HepG2 (cell line): ENCODE measurements around the gene IRGQ. TPM values are rescaled to one million over a fixed set of nuclear protein-coding genes. Genes with fewer than 3 reads are reported as not detected.

Experiments
- ATAC-seq: fragments of 200-7000 bp; cut with Tn5 transposase; 3 replicates; pipeline ENCODE4 v1.9.1; 2020; ENCODE audit warnings: mild to moderate bottlenecking, moderate library complexity
- BruUV-seq: library from RNA; stranded (reverse); fragments of 400-500 nt; replicated peaks from 2 replicates; lab custom pipeline; 2021; lab: Mats Ljungman, UMichigan
- CTCF ChIA-PET: fragments of 300-600 bp; formaldehyde crosslinking; extraction: SDS; loops from one replicate; lab custom pipeline; 2021; ENCODE audit warnings: low total read pairs, inconsistent platforms, low intra/inter-chr PET ratio; lab: Yijun Ruan, JAX
- POLR2A ChIA-PET: fragments of 350-600 bp; sonication (Branson Sonifier 250); formaldehyde crosslinking; loops from one replicate; lab custom pipeline; 2020; ENCODE audit warnings: antibody characterized with exemption, inconsistent platforms; lab: Yijun Ruan, JAX
- DNase-seq: peaks from one replicate; pipeline ENCODE4 v3.0.0-alpha.2; 2015; ENCODE audit warnings: low spot score
- FAIRE-seq: peaks from 3 replicates; lab custom pipeline; 2011; peaks lifted over from hg19 to GRCh38; lab: Jason Lieb, UNC
- H2AFZ ChIP-seq: one replicate; pipeline ENCODE4 v1.6.1; 2011; ENCODE audit warnings: low read length, inconsistent platforms
- H3K27ac ChIP-seq: fragments of 300-600 bp; 3 replicates; pipeline ENCODE4 v1.8.0; 2011; ENCODE audit warnings: mixed run types, mild to moderate bottlenecking, mixed read lengths, low read length, inconsistent platforms; ENCODE audit not compliant: insufficient read depth; ENCODE audit errors: extremely low read length
- H3K27me3 ChIP-seq, 2 experiments: fragments of 200-600 bp in 1 of 2; 2 replicates in 1 of 2; 3 replicates in 1 of 2; pipeline versions ENCODE4 v1.6.0 to v1.8.0; 2011; ENCODE audit warnings: low read length in 2 of 2, mild to moderate bottlenecking in 2 of 2, moderate library complexity in 2 of 2, inconsistent platforms in 1 of 2; ENCODE audit not compliant: insufficient read depth in 2 of 2, control insufficient read depth in 1 of 2
- H3K36me3 ChIP-seq, 2 experiments: fragments of 200-600 bp in 1 of 2; replicated peaks in 1 of 2; 2 replicates in 1 of 2; 3 replicates in 1 of 2; pipeline versions ENCODE4 v1.5.1 to v1.8.0; 2011; ENCODE audit warnings: low read length in 2 of 2, inconsistent platforms in 1 of 2; ENCODE audit not compliant: insufficient read depth in 2 of 2, control insufficient read depth in 1 of 2
- H3K4me1 ChIP-seq: 2 replicates; pipeline ENCODE4 v1.5.1; 2012; ENCODE audit warnings: low read length, inconsistent platforms; ENCODE audit not compliant: insufficient read depth
- H3K4me2 ChIP-seq: 2 replicates; pipeline ENCODE4 v1.6.0; 2011; ENCODE audit warnings: low read depth, low read length, inconsistent platforms
- H3K4me3 ChIP-seq, 3 experiments: fragments of 200-600 bp in 1 of 3; sonication (generic), shearing (Covaris generic) in 1 of 3; replicated peaks in 1 of 3; 2 replicates each; pipeline ENCODE4 v1.5.1; 2011 to 2016; ENCODE audit warnings: low read length in 3 of 3, inconsistent platforms in 2 of 3, low read depth in 2 of 3, mild to moderate bottlenecking in 2 of 3, control low read depth in 1 of 3, mixed read lengths in 1 of 3; ENCODE audit not compliant: insufficient read depth in 1 of 3
- H3K79me2 ChIP-seq: one replicate; pipeline ENCODE4 v1.6.1; 2011; ENCODE audit warnings: low read length, inconsistent platforms; ENCODE audit not compliant: insufficient read depth
- H3K9ac ChIP-seq: 2 replicates; pipeline ENCODE4 v1.6.0; 2011; ENCODE audit warnings: mild to moderate bottlenecking, low read depth, low read length, inconsistent platforms; ENCODE audit not compliant: insufficient read depth
- H3K9me3 ChIP-seq: 2 replicates; pipeline ENCODE4 v1.5.1; 2012; ENCODE audit warnings: mild to moderate bottlenecking, low read length
- H4K20me1 ChIP-seq: 2 replicates; pipeline ENCODE4 v1.6.0; 2011; ENCODE audit warnings: inconsistent platforms, mild to moderate bottlenecking, low read length, moderate library complexity; ENCODE audit not compliant: insufficient read depth
- ARID5B ChIP-seq: IDR thresholded peaks from 2 replicates; pipeline ENCODE4 v1.4.0; 2020; ENCODE audit warnings: mild to moderate bottlenecking, missing genetic modification reagents
- CENPBD1 ChIP-seq: sonication (generic); formaldehyde crosslinking; IDR thresholded peaks from 2 replicates; pipeline ENCODE4 v1.8.0; 2022; ENCODE audit warnings: missing genetic modification reagents, low read depth, mild to moderate bottlenecking, borderline replicate concordance
- HNF4G ChIP-seq, 2 experiments: sonication (generic) in 1 of 2; formaldehyde crosslinking in 1 of 2; IDR thresholded peaks; 2 replicates each; pipeline versions ENCODE4 v1.4.0 to v1.6.1; 2011 to 2020; ENCODE audit warnings: borderline replicate concordance in 2 of 2, low read depth in 2 of 2, mild to moderate bottlenecking in 2 of 2, low read length in 1 of 2, missing genetic modification reagents in 1 of 2, moderate library complexity in 1 of 2
- KMT2B ChIP-seq: IDR thresholded peaks from 2 replicates; pipeline ENCODE4 v1.6.1; 2016; ENCODE audit warnings: missing genetic modification reagents, missing compliant biosample characterization
- LBX2 ChIP-seq: sonication (generic); formaldehyde crosslinking; IDR thresholded peaks from 2 replicates; pipeline ENCODE4 v1.5.0; 2020; ENCODE audit warnings: missing genetic modification reagents, mild to moderate bottlenecking, borderline replicate concordance
- NR2F1 ChIP-seq, 2 experiments: fragments of 450-650 bp in 1 of 2; formaldehyde crosslinking in 1 of 2; IDR thresholded peaks; 2 replicates each; pipeline versions ENCODE4 v1.5.0 to v1.6.1; 2016 to 2020; ENCODE audit warnings: mild to moderate bottlenecking in 1 of 2, missing compliant biosample characterization in 1 of 2, missing genetic modification reagents in 1 of 2, moderate library complexity in 1 of 2
- RBM39 ChIP-seq: fragments of 200-400 bp; formaldehyde crosslinking; IDR thresholded peaks from one replicate; pipeline ENCODE4 v1.6.1; 2018; ENCODE audit warnings: antibody characterized with exemption, mild to moderate bottlenecking, low read depth, low read length; ENCODE audit not compliant: poor library complexity, severe bottlenecking
- RELA ChIP-seq: sonication (generic); formaldehyde crosslinking; IDR thresholded peaks from 2 replicates; pipeline ENCODE4 v1.4.0; 2020; ENCODE audit warnings: missing genetic modification reagents
- RXRB ChIP-seq: IDR thresholded peaks from 2 replicates; pipeline ENCODE4 v1.6.1; 2016; ENCODE audit warnings: borderline replicate concordance, missing genetic modification reagents, missing compliant biosample characterization
- SMAD1 ChIP-seq: sonication (generic); formaldehyde crosslinking; IDR thresholded peaks from 2 replicates; pipeline ENCODE4 v1.4.0; 2020; ENCODE audit warnings: missing genetic modification reagents, low read depth, mild to moderate bottlenecking, borderline replicate concordance
- SOX6 ChIP-seq, 2 experiments: fragments of 450-650 bp in 1 of 2; sonication (generic) in 1 of 2; formaldehyde crosslinking in 1 of 2; IDR thresholded peaks; 2 replicates each; pipeline versions ENCODE4 v1.4.0 to v1.6.1; 2017 to 2020; ENCODE audit warnings: antibody characterized with exemption in 1 of 2, mild to moderate bottlenecking in 1 of 2, missing genetic modification reagents in 1 of 2
- STAT5B ChIP-seq: sonication (generic); formaldehyde crosslinking; IDR thresholded peaks from 2 replicates; pipeline ENCODE4 v1.4.0; 2020; ENCODE audit warnings: missing genetic modification reagents
- ZNF343 ChIP-seq: sonication (generic); formaldehyde crosslinking; IDR thresholded peaks from 2 replicates; pipeline ENCODE4 v1.4.0; 2020; ENCODE audit warnings: mild to moderate bottlenecking, missing genetic modification reagents
- ZNF724P ChIP-seq: sonication (generic); formaldehyde crosslinking; IDR thresholded peaks from 2 replicates; pipeline ENCODE4 v1.8.0; 2022; ENCODE audit warnings: missing genetic modification reagents, borderline replicate concordance
- ZNF878 ChIP-seq: sonication (generic); formaldehyde crosslinking; IDR thresholded peaks from 2 replicates; pipeline ENCODE4 v1.8.1; 2023; ENCODE audit warnings: mild to moderate bottlenecking, missing genetic modification reagents, moderate library complexity
- WGBS: methylation state at CpG from one replicate; pipeline ENCODE4 v1.1.6; 2017; ENCODE audit warnings: low lambda C conversion rate; 5-methylcytosine and 5-hydroxymethylcytosine counted together
- in situ Hi-C: cut with HindIII; loops from 2 replicates; pipeline ENCODE4 v1.10.0; 2017; ENCODE audit warnings: low pct_unique_long_range_greater_than_20kb; ENCODE audit not compliant: extremely low pct_ligation_motif_present
- intact Hi-C: fragments of 100-400 bp; cut with micrococcal nuclease; formaldehyde crosslinking; loops from one replicate; pipeline ENCODE4 v1.10.0; 2022; ENCODE audit not compliant: unreplicated experiment
- polyA plus RNA-seq, 8 experiments: library from polyadenylated mRNA; depleted of rRNA in 3 of 8; stranded (reverse) in 7 of 8; unstranded in 1 of 8; fragments of >200 nt; fragmentation: Illumina TruSeq in 4 of 8; extraction: Trizol in 4 of 8; gene quantifications; 2 replicates each; pipeline versions ENCODE4 v1.2.1 to v1.2.3, GENCODE V29; 2011 to 2016; ENCODE audit warnings: low read depth in 4 of 8, missing spikeins in 1 of 8, mixed read lengths in 1 of 8; ENCODE audit not compliant: insufficient read depth in 1 of 8
- total RNA-seq, 5 experiments: library from RNA; depleted of rRNA; stranded (reverse); fragments of >200 nt; fragmentation: Illumina TruSeq; extraction: Trizol; gene quantifications; 2 replicates each; pipeline ENCODE4 v1.2.3, GENCODE V29; 2016; ENCODE audit warnings: low read depth in 1 of 5
- TF ChIP-seq, protein P1 (sequence below): sonication (generic); formaldehyde crosslinking; conservative IDR thresholded peaks from 2 replicates; pipeline ENCODE4 v1.4.0; 2020; ENCODE audit warnings: missing genetic modification reagents
- TF ChIP-seq, protein P2 (sequence below): sonication (generic); formaldehyde crosslinking; IDR thresholded peaks from 2 replicates; pipeline ENCODE4 v1.4.0; 2020; ENCODE audit warnings: low read depth, mild to moderate bottlenecking, missing genetic modification reagents

IRGQ gene
- total and polyA plus RNA-seq, 2 of the 13 experiments (the other 11 are each of a cell fraction or from before 2014, with no cell fraction given) = 11.6 to 12.4 TPM

DNA sequence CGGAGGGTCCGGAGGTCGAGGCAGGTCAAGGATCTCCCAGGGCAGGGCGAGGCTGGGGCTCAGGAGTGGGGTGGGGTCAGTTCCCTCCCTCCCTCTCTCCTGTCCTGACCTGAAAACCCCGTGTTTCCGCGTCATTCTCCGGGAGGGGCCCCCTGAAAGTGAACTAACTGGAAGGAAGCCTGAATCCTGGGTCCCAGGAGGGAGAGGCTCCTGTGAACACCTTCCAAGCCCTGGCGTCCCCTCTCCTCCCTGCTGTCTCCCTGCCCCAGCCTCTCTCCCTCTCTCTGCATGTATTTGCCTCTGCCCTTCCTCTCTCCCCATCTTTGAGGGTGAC is 44.5 kb upstream of the IRGQ start:
- 9% methylated on average over 6 of the region's 9 CpGs for WGBS
- no peaks in the 10 kb centered on the region for H3K36me3 ChIP-seq
- H2AFZ ChIP-seq = no peak overlapping the region
- peaks cover 47% of the 10 kb centered on the region for H3K4me1 ChIP-seq
- FAIRE-seq (no peak), ATAC-seq (no peak; the same call in 2 of the 3 replicates), DNase-seq (no peak)
- in situ Hi-C loops = no loop called here
- H3K27me3 ChIP-seq = no peaks in the 10 kb centered on the region
- ChIA-PET POLR2A (no interaction called here), CTCF (no interaction called here)
- no TSS peak for BruUV-seq
- no peaks in the 10 kb centered on the region for H3K9me3 ChIP-seq
- H3K79me2 ChIP-seq = no peaks in the 10 kb centered on the region
- peak overlapping the region; percentile 88 for H3K4me2 ChIP-seq
- H3K27ac ChIP-seq = no peak overlapping the region
- intact Hi-C loops = no loop called here
- H4K20me1 ChIP-seq = no peaks in the 10 kb centered on the region
- peak overlapping the region; percentile 62 for H3K9ac ChIP-seq
- H3K4me3 ChIP-seq = peak overlapping the region in 2 of 3 experiments; percentile 83 to 84; a peak in 5 of 6 replicates
- TF ChIP-seq ZNF878 (no peak), STAT5B (CRISPR knock-in tag) (no peak), HNF4G (IDR thresholded peaks at IDR 0.05; ENCODE audit: borderline replicate concordance, low read depth, low read length) (no peak), HNF4G (CRISPR knock-in tag; IDR thresholded peaks at IDR 0.05; ENCODE audit: borderline replicate concordance, low read depth) (no peak), SMAD1 (CRISPR knock-in tag) (no peak), CENPBD1 (CRISPR knock-in tag) (no peak), SOX6 (IDR thresholded peaks at IDR 0.05) (no peak), SOX6 (CRISPR knock-in tag; IDR thresholded peaks at IDR 0.05) (0 out of 2 replicates have a peak, but pooled peaks have one; percentile 11), RXRB (CRISPR knock-in tag) (0 out of 2 replicates have a peak, but pooled peaks have one; percentile 2), ARID5B (CRISPR knock-in tag) (no peak), RBM39 (no peak), ZNF724P (CRISPR knock-in tag) (no peak), LBX2 (CRISPR knock-in tag) (no peak), KMT2B (CRISPR knock-in tag) (no peak), RELA (CRISPR knock-in tag) (no peak), NR2F1 (CRISPR knock-in tag; IDR thresholded peaks at IDR 0.05) (0 out of 4 replicates have a peak, but pooled peaks of 1 of the 2 experiments have one; percentile 16), ZNF343 (CRISPR knock-in tag) (no peak)
- TF ChIP-seq, protein P1, sequence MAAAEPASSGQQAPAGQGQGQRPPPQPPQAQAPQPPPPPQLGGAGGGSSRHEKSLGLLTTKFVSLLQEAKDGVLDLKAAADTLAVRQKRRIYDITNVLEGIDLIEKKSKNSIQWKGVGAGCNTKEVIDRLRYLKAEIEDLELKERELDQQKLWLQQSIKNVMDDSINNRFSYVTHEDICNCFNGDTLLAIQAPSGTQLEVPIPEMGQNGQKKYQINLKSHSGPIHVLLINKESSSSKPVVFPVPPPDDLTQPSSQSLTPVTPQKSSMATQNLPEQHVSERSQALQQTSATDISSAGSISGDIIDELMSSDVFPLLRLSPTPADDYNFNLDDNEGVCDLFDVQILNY (CRISPR knock-in tag) = no peak
- TF ChIP-seq, protein P2, sequence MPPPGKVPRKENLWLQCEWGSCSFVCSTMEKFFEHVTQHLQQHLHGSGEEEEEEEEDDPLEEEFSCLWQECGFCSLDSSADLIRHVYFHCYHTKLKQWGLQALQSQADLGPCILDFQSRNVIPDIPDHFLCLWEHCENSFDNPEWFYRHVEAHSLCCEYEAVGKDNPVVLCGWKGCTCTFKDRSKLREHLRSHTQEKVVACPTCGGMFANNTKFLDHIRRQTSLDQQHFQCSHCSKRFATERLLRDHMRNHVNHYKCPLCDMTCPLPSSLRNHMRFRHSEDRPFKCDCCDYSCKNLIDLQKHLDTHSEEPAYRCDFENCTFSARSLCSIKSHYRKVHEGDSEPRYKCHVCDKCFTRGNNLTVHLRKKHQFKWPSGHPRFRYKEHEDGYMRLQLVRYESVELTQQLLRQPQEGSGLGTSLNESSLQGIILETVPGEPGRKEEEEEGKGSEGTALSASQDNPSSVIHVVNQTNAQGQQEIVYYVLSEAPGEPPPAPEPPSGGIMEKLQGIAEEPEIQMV = no peak
